ENCODE data around the gene SCYGR7.

DNA sequence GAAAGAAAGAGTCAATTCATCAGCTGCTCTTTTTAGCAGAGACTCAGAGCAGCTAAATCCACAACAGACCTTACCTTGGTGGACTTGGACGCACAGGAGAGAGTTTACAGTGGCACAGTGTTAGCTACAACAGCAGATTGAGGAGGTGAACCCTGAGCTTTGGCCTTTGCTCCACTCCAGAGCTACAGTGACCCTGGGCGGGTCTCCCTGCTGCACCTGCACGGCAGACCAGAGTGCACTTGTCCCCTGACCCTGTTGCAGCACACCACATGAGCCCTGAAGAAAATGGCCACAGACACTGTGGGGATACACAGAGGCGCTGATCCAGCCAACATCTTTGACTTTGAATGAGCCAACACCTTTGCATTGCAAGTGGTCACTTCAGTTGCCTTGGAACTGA, 21.3 kb upstream of the SCYGR7 start:
- TF ChIP-seq, protein P1, sequence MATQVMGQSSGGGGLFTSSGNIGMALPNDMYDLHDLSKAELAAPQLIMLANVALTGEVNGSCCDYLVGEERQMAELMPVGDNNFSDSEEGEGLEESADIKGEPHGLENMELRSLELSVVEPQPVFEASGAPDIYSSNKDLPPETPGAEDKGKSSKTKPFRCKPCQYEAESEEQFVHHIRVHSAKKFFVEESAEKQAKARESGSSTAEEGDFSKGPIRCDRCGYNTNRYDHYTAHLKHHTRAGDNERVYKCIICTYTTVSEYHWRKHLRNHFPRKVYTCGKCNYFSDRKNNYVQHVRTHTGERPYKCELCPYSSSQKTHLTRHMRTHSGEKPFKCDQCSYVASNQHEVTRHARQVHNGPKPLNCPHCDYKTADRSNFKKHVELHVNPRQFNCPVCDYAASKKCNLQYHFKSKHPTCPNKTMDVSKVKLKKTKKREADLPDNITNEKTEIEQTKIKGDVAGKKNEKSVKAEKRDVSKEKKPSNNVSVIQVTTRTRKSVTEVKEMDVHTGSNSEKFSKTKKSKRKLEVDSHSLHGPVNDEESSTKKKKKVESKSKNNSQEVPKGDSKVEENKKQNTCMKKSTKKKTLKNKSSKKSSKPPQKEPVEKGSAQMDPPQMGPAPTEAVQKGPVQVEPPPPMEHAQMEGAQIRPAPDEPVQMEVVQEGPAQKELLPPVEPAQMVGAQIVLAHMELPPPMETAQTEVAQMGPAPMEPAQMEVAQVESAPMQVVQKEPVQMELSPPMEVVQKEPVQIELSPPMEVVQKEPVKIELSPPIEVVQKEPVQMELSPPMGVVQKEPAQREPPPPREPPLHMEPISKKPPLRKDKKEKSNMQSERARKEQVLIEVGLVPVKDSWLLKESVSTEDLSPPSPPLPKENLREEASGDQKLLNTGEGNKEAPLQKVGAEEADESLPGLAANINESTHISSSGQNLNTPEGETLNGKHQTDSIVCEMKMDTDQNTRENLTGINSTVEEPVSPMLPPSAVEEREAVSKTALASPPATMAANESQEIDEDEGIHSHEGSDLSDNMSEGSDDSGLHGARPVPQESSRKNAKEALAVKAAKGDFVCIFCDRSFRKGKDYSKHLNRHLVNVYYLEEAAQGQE (IDR thresholded peaks at IDR 0.05; ENCODE audit: insufficient read depth in 1 of 2, low read depth in 2 of 2, low read length in 2 of 2): no peak
- TF ChIP-seq SIN3A (IDR thresholded peaks at IDR 0.05; ENCODE audit: borderline replicate concordance, insufficient read depth, low read length): no peak
- TF ChIP-seq POLR2AphosphoS5 (IDR thresholded peaks at IDR 0.05; ENCODE audit: low read depth, low read length): no peak

Data from PFSK-1 (cell line).